M059J (cell line): ENCODE measurements around the gene FUCA1. TPM values are rescaled to one million over a fixed set of nuclear protein-coding genes. Genes with fewer than 3 reads are reported as not detected.
"Not testable (repeated sequence)": the region's sequence is repeated elsewhere in the genome, so short reads cannot be mapped to it uniquely, and the experiment has no call there.

ENCODE experiments used
- DNase-seq: peaks from one replicate; pipeline ENCODE4 v3.0.0-alpha.2; 2012; ENCODE audit warnings: low read depth
- total RNA-seq: library from RNA; depleted of rRNA; stranded (reverse); fragments of >200 nt; shearing (Covaris generic); gene quantifications from 2 replicates; pipeline ENCODE4 v1.2.3, GENCODE V29; 2014

FUCA1 gene
- total RNA-seq, 1 experiment from 2014 or later = 65.9 TPM

DNA sequence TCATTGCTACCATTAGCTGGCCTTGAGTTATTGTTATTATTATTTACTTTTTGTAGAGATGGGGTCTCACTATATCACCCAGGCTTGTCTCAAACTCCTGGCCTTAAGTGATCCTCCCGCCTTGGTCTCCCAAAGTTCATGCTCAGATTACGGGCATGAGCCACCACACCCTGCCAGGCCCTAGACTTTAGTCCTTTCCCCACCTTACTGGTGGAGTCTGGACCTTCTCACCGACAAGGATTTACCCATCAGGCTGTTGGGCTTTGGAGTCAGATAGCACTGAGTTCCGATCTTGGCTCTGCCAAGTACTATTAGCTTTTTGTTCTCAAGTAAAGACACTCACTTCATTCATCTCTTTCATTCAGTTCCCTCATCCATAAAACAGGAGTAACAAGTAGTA lies 27.9 kb upstream of the FUCA1 start:
- no peak for DNase-seq

DNA sequence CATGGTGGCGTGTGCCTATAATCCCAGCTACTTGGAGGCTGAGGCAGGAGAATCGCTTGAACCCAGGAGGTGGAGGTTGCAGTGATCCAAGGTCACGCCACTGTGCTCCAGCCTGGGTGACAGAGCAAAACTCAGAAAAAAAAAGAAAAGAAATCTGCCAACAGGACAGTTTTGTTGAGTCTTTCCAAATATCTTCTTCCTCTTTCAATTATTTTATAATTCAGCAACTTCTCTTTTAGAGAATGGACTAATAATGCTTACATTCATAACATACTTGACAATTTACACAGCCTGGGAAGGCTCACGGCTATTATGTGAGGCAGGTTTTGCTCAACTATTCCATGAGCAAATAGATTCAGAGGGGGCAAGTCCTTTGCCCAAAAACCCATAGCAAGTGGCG lies 27.0 kb upstream of the FUCA1 start:
- DNase-seq = no peak

DNA sequence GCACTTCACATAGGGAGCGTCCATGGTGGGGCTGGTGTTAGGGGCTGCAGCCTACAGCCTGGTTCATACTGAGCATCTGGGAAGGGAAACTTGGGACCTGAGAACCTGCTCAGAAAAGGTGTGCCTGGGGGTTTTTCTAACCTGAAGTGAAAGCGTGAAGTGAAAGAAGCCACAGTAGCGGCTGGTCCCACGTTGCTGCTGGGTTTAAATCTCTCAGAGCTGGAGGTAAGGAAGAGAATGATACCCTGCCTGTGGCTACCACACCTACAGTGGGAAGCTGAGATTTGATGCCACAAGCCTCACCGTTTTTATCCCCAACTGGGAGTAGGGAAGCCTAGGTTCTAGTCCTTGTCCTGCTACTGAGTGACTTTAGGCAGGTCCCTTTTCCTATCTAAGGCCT lies 21.0 kb upstream of the FUCA1 start:
- no peak for DNase-seq

DNA sequence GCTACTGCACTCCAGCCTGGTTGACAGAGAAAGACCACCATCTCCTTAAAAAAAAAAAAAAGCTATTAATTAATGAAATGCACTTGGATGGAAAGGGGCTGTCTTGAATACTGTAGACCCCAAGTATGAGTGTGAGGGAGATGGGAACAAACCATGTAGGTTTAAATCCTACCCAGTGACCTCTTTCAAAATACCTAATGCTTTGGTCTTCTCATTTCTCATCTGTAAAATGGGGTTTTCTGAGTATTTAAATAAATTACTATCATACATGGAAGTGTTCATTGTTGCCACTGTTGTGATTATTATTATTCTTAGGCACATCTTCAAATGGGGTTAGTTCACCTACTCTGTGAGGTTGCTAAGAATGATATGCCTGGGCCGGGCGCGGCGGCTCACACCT lies 17.1 kb upstream of the FUCA1 start:
- no peak for DNase-seq

DNA sequence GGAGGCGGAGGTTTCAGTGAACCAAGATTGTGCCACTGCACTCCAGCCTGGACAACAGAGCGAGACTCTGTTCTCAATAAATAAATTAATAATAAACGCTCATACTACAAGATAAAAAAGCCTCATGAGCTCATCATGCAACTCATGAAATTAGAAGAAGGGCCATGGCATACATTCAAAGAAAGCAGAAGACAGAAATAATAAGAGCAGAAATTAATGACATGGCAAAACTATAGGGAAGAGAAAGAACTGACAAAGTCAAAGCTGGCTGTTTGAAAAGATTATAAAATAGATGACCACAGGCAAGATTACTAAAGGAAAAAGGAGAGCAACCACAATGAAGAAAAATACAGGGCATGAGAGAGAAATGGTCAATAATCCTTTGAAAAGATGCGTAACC lies 14.7 kb upstream of the FUCA1 start:
- DNase-seq = no peak

DNA sequence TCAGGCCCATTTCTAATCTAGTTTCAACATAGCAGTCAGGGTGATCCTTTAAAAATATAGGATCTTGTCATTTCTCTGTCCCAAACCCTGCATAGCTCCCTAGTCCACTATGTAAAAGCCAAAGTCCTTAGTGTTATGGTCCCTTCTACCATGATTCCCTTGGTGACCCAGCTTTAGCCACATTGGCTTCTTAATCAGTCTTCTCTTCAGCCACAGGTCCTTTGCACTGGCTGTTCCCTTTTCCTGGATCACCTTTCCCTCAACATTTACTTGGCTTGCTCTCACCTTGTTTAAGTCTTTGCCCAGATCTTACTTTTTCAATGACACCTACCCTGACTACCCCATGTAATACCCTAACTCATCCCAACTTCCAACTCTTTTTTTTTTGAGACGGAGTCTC lies 11.7 kb upstream of the FUCA1 start:
- DNase-seq = no peak

DNA sequence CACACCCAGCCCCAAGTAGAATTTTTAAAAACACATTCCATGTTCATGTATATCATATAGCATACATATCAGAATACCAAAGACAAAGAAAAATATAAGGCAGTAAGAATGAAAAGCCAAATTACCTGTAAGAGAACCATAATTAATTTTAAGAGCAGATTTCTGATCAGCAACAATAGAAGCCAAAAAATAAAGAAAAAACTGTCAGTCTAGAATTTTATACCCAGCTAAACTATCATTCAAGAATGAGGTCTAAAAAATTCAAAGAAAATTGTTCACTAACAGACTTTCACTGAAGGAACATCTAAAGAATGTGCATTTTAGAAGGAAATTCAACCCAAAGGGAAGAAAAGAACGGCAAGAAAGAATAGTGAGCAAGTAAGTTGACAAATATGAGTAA lies 10.6 kb upstream of the FUCA1 start:
- no peak for DNase-seq

DNA sequence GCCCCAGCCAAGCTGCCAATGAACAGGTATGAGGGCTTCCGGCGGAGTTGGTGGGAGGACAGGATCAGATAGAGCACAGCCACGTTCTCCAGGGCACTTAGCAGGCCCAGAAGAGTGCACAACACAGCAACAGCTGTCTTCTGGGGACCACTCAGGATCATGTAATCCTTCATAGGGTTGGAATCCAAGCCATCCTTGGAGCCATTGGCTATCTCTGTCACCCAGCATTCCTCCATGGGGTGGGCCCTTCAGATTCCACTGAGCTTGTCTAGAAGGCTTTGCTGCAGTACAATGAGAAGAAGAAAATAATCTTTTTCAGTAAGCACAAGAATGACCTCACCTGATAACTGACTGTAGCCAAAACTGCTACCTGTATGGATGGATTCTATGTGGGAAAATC lies 7.3 kb upstream of the FUCA1 start:
- no peak for DNase-seq

DNA sequence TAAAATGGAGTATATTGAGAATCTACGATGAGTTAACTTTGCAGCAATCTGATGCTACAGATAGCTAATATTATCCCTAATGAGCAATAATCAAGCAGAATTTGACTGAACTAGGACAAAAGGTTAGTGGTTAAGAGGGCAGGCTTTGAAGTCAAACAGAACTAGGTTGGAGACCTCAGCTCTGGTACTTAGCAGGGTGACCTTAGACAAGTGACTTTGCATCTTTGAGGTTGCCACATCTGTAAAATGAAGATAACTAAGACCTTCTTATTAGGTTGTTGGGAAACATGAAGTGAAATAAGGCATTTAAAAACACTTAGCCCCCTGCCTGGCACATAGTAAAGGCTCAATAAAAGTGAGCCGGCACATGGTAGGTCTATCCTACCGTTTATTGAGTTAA lies 4.3 kb upstream of the FUCA1 start:
- DNase-seq = no peak

DNA sequence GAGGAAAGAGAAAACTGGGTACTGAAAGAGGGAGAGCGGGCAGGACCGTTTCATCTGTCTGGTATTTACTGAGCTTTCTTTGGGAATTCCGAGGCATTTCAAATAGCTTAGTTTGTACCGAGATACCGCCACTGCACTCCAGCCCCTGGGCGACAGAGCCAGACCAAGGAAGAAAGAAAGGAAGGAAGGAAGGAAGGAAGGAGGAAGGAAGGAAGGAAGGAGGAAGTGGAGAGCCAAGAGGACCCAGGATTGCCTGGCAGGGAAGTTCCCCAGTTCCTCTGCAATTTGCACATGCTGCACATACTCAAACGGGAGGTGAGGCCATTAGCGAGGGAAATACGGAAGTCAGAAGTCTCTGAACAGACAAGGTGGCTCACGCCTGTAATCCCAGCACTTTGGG lies 961 bp upstream of the FUCA1 start:
- no peak for DNase-seq

DNA sequence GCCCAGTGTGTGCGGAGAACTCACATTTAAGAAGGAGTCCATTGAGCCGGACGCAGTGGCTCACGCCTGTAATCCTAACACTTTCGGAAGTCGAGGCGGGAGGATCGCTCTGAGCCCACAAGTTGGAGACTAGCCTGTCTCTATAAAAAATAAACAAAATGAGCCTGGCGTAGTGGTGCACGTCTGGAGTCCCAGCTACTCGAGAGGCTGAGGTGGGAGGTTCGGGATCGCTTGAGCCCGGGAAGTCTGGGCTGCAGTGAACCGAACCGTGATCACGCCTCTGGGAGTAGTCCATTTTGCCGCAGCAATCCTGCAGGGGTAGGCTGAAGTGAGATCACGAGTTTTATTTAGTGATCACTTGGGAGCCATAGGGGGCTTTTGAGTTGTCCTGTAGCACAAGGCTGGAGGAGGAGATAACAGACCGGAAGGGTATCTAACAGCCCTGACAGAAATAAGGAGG lies 497 bp upstream of the FUCA1 start:
- DNase-seq = no peak

DNA sequence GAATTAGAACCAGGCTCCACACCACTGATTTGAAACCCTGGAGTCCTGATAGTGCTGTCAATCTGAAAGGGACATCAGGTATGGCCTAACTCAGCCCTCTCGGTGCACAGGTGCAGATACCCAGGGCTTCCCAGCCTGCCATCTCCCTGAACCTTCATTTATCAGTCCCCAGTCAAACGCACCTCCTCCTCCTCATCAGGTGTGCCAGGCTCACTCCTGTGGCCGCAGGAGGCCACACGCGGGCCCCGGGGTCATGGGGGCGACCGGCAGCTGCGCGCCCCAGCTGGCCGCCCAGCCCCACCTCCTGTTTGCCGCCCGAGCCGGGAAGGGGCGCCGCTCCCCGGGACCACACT lies 572 bp downstream of the FUCA1 start:
- DNase-seq = no peak

DNA sequence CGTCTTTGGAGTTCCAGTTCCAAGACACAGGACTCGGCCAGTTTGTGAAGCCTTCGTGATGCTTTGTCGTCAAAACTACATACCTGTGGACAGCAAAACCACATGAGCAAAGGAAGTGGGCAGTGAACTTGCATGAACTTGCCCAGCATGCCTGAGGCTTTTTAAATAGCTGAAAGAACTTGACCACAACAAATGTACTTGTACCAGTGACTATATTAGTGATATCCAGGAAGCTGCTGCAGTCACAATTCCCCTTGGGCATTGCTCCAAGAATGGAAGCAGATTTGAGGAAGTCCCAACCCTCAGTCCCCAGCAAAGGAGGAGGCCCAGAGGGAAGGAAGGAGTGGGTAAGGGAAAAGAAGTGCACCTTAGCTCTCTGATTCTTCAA lies 2.6 kb downstream of the FUCA1 start:
- DNase-seq = peak; percentile 100

DNA sequence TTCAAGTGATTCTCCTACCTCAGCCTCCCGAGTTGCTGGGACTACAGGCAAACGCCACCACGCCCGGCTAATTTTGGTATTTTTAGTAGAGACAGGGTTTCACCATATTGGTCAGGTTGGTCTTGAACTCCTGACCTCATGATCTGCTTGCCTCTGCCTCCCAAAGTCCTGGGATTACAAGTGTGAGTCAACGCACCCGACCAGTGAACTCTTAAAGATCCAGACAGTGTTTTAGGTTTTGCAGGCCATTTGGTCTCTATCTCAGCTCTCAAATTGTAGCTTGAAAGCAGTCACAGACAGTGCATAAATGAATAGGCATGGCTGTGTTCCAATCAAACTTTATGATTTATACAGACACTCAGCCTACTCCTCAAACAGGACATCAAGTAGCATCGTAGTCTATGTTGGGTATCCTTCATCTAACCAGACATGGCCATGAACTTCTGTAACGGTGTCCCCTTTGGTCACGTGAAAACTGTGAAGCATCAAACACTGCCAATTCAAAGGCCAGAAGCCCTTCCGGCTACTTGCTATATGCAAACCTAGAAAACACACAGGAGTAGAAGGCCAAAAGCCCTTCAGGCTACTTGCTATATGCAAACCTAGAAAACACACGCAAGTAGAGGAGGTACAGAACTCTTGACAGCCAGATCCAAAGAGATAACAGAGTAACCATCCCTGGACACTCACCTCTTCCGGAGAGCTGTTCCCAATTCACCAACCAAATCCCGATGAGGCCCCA lies 3.1 kb downstream of the FUCA1 start:
- DNase-seq = peak; percentile 67

DNA sequence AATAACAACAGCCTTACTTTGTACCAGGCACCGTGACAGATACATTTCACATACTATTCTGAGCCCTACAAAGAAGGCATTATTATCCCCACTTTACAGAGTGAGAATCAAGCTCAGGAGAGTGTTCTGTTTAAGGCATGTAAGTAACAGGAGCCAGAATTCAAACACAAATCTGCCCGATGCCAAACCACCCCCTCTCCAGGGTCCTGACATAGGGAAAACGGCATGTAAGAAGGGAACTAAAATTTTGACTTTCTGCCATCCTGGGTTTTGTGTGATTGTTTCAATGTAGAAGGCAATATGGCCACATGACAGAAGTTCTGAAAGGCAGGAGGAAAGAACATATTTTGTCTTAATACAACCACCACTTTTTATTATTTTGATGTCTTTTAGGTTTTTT lies 5.5 kb downstream of the FUCA1 start:
- no peak for DNase-seq

DNA sequence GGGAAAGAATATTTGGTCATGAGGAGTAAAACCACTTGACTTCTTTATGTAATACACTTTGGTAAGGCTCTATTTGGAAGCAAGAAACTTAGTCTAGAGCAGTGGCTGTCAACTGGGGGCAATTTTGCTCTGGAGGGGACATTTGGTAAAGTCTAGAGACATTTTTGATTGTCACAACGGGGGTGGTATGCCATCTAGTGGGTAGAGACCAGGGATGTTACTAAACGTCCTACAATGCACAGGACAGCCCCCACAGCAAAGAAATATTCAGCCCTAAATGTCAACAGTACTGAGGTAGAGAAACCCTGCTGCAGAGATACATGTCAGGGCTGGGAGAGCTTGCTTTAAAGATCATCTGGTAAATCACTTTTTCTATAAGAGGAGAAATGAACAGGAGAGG lies 13.5 kb downstream of the FUCA1 start:
- no peak for DNase-seq

DNA sequence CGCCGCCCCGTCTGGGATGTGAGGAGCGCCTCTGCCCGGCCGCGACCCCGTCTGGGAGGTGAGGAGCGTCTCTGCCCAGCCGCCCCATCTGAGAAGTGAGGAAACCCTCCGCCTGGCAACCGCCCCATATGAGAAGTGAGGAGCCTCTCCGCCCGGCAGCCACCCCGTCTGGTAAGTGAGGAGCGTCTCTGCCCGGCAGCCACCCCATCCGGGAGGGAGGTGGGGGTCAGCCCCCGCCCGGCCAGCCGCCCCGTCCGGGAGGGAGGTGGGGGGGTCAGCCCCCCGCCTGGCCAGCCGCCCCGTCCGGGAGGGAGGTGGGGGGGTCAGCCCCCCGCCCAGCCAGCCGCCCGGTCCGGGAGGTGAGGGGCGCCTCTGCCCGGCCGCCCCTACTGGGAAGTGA lies 15.0 kb downstream of the FUCA1 start:
- DNase-seq = not testable (repeated sequence)

DNA sequence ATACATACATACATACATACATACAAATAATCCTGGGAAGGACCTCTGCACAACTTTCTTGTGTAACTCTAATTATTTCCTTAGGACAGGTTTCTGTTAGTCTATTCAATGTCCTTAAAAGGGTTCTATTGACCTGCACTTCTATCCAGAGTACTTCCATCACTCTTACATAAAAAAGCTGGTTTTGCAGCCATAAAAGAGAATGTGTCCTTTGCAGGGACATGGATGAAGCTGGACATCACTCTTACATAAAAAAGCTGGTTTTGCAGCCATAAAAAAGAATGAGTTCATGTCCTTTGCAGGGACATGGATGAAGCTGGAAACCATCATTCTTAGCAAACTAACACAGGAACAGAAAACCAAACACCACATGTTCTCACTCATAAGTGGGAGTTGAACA lies 16.7 kb downstream of the FUCA1 start:
- DNase-seq = not testable (repeated sequence)

DNA sequence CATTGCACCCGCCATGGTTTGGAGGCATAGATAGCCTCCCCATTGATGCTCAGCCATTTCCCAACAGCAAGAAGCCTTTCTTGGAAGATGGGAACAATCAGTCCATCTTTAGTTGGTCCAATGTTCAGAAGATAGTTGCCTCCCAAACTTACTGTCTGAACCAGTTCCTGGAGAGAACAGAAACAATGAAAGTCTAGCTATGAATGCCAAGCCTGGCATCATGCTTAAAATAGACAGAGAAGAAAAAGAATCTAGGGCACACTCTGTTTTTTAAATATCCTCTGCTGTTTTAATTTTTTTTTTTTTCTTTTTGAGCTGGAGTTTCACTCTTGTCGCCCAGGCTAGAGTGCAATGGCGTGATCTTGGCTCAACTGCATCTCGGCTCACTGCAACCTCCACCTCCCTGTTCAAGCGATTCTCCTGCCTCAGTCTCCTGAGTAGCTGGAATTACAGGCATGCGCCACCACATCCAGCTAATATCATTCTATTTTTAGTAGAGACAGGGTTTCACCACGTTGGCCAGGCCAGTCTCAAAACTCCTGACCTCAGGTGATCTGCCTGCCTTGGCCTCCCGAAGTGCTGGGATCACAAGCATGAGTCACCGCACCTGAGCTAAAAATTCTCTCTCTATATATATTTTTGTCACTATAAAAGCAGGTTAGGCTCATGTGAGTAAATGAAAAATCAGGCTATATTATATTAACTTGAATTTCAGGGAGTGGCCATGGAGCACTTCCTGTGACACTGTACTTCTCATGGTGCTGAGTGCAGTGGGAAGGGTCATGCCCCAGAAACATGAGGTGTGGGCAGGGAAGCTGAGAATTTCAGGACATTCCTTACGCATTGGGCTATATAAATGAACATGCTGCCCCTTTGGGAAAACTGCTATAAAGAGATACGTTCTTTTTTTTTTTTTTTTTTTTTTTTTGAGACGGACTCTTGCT lies 19.1 kb downstream of the FUCA1 start:
- DNase-seq = no peak

DNA sequence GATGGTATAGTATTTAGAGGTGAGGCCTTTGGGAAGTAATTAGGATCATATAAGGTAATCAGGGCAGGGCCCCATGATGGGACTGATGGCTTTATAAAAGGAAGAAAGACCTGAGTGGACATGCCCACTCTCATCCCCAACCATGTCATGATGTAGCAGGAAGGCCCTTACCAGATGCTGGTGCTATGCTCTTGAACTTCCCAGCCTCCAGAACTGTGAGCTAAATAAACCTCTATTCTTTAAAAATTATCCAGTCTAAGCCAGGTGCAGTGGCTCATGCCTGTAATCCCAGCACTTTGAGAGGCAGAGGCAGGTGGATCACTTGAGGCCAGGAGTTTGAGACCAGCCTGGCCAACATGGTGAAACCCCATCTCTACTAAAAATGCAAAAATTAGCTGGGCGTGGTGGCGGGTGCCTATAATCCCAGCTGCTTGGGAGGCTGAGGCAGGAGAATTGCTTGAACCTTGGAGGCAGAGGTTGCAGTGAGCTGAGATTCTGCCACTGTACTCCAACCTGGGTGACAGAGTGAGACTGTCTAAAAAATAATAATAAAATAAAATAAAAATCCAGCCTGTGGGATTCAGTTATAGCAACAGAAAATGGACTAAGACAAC lies 20.5 kb downstream of the FUCA1 start:
- DNase-seq = not testable (repeated sequence)

DNA sequence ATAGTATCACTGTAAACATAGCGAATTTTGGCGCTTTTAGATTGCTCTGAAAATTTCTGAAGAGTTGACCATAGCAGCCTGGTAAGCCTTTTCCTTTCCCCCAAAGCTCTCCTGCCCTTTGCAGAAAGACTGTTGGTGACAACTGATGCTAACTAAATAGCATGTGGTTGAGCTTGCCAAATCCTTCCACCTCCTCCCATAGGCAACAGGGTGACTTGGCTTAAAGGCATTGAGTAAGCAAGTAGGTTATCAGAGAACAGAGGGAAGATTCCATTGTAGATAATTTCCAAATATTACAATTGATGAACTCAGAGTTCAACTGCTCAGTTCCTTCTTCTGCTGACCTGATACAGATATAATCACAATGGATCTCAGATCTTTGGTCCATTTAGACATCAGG lies 22.9 kb downstream of the FUCA1 start:
- DNase-seq = no peak

DNA sequence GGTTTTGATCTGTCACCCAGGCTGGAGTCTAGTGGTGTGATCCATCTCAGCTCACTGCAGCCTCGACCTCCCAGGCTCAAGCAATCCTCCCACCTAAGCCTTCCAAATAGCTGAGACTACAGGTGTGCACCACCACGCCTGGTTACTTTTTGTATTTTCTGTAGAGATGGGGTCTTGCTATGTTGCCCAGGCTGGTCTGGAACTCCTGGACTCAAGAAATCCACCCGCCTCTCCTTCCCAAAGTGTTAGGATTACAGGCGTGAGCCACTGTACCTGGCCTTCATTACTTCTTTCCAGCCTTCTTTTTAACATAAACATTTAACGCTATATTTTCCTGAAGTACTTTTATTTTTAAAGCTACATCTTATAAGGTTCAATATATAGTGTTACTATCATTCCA lies 24.4 kb downstream of the FUCA1 start:
- DNase-seq = no peak

DNA sequence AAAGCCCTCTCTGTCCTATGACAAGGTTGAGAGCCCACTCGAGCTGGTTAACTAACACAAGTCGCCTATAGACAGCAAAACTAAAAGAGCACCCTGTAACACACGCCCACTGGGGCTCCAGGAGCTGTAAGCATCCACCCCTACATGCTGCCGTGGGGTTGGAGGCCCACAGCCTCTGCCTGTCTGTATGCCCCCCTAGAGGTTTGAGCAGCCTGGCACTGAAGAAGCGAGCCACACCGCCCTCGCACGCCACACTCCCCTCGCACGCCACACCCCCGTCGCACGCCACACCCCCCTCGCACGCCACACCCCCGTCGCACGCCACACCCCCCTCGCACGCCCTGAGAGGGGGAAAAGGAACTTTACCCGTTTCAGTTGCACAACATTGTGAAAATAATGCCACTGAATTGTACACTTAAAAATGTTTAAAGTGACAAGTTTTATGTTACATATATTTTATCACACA lies 29.7 kb downstream of the FUCA1 start:
- peak; percentile 49 for DNase-seq
